HG03460 (cell line): ENCODE data around the gene ATP5F1B.

Experiments used
- ATAC-seq: cut with Tn5 transposase; IDR thresholded peaks from one replicate; pipeline ENCODE4 v1.9.1; 2021; ENCODE audit not compliant: unreplicated experiment

Gene ATP5F1B

DNA sequence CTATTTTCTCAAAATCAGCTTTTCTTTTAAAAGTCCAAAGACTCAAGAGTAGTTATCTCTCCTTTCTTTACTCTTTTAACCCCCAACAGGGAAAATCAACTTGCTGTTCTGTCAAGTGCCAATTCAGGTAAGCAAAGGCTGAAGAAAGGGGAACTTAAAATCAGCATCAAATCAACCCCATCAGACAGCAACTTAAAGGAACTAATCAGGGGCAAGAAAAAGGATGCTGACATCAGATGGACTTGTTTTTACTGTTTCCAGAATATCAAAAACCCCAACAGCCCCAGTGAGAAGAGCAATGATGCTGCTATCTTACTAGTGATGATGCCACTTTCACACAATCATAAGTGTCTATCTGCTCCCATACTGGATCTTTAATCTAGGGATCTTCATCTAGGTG, 19.1 kb downstream of the ATP5F1B start:
- no peak for ATAC-seq

DNA sequence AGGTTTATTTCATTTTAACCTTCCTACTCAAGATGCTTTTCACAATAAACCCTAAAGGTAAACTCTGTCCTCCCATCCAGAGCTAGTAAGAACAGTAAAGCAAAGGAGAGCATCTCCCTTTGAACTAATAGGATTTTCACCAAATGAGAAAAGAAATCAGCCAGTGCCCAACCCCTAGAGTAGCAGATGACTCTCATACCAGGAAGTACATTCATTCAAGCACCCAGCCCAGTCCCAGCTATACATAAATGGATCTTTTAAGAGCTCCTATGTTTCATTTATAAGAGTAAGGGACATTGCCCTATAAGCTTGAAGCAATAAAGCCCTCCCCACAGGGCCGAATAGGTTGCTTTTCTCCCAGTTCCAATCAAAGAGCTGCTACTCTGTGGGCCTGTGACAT, 23.2 kb downstream of the ATP5F1B start:
- ATAC-seq: no peak

DNA sequence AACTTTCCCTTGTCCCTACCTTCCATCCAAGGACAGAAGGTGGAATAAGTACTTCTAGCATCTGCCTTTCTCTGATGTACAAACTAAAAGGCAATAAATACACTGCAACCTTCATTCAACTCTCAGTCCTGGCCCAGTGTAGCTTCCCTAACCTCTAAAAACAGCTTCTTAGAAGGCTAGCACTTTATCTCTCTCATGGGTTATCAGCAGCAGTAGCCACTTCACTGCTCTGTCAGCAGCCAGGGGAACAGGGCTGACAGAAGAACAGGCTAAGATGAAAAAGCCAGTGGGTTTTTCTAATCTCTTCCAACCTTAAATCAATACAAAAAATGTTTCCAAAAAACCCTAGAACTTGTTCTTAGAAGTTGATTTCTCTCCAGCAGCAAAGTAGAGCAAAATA, 28.9 kb downstream of the ATP5F1B start:
- no peak for ATAC-seq

DNA sequence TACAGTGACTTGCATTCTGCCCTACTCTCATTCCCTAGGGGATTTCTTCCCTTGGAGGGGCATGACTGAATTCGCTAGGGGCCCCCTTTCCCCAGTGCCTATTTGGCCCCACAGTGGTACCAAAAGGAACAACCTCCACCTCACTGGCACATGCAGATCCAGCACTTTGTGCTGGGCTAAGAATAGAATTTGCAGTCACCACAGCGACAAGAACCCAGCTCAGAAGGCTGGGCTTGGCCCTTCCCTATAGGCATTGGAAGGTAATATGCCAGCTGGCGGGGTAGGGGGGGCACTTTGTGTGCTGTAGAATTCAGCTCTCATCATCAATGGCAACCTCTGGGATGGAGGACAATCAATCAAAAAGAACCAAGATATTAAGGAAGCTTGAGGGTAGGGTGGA, 29.5 kb downstream of the ATP5F1B start:
- no peak for ATAC-seq

DNA sequence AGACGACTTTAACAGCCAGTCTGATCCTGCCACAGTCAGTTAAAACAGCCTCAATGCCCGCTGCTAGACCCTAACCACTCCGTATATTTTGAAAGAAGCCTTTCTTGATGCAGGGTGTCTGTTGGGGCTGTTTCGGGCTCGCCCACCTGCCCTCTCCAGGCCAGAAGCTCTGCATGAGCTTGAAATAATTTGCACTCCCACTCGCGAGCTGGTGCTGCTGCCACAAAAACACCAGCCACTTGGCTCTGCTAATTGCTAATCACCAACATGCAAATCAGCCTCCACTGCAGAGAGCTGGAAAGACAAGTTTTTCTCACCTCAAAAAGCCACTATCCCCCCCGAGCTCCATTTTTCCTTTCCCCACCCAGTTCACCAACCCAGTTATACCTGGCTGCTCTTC, 31.2 kb downstream of the ATP5F1B start:
- no peak for ATAC-seq

DNA sequence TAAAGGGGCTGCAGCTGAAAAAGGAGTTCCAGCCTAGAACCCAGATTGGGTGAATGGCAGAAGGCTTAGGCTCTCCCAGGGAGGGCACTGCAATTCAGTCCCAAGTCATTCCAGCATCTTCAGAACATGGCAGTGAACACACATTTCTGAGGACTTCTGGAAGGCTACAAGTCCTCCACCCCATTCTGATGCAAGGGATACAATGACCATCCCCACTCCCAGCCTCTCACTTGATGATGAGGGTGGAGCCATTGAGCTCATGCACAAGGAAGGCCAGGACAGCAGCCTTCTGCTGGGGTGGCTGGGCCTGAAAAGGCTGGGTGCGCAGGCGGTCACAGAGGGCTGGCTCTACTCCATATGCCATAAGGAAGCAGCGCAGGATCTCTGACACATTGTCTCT, 41.4 kb downstream of the ATP5F1B start:
- no peak for ATAC-seq

DNA sequence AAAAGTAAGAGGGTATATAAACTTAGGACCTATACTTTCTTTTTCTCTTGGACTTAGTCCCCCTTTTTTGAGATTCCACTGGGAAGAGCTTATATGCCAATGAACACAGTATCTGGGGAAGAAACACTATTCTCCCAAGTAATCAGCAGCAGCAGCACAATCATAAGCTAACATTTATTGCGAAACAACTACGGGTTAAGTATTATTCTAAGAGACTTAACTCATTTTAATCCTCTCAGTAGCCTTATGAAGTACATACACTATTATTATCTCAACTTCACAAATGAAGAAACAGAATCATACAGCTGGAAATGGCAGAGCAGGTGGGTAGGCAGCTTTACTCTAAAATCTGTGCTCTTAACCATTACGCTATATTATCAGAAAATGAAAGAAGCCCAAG, 43.5 kb downstream of the ATP5F1B start:
- no peak for ATAC-seq

DNA sequence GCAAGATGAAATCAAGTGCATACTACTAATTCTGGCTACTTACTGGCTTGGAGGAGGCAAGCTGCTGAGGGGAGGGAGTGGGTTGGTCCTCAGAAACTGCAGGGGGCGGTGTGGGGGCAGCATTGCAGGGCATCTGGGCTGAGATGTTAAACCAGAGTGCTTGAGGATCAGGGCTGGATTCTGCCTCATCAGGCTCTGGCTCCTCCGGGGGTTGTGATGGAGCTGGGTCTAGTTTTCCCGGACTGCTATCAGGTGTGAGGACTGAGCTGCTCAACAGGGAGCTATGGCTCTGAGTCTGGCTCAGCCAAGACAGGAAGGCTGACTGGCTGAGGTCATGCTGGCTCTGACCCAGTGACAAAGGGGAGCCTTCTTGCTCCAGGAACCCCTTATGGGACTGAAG, 44.3 kb downstream of the ATP5F1B start:
- no peak for ATAC-seq

DNA sequence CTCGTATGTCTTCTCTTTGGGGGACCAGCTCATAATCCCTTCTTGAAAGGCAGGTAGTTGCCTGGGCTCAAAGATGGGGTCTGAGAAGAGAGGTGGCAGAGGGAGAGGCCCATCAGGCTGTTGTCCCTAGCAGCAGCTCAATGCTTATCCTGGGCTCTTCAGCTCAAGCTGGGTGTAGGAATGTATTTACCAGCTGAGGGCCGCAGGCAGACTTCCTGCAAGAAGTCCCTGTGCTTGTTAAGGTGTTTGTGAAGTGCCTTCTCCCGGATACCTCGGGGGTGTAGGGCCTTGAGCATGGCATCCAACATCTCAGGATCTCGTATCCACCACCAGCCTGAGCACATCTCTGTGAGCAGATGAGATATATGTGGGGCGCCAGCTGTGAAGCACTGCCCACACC, 45.0 kb downstream of the ATP5F1B start:
- ATAC-seq: no peak

DNA sequence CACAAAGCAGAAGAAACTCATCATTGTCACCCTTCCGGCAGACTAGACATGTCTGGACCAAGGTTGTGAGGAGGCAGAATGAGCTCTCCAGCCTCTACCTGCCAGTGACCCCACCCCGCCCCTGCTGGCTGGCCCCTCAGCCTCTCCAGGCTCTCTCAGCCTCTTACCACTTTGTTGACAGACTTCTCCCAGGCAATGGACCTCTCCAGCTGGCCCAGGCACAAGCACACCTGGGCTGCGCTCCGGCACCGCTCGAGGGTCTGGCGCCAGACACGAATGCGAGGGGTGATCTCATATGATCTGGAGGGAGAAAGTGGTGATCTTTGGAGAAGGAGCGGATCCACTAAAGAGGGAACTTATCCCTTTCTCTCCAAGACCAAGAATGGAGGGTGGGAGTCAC, 46.0 kb downstream of the ATP5F1B start:
- ATAC-seq: no peak

DNA sequence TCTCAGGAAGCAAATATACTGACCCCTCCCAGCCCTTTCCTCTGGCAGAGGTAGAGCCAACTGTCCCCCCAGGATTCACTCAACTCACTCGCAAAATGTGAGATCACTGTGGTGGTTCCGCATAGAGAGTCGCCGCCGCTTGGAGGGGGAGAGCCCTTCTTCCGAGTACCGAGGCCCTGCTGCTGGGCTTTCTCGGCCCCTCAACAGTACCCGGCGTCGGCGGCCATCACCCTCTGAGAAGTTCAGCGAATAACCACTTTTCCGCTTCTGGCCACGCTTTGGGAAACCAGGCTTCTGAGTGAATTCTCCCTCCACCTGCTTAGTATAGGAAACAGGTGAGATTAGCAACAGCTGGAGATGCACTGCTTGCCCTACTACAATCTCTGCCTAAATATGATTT, 46.7 kb downstream of the ATP5F1B start:
- ATAC-seq: no peak

DNA sequence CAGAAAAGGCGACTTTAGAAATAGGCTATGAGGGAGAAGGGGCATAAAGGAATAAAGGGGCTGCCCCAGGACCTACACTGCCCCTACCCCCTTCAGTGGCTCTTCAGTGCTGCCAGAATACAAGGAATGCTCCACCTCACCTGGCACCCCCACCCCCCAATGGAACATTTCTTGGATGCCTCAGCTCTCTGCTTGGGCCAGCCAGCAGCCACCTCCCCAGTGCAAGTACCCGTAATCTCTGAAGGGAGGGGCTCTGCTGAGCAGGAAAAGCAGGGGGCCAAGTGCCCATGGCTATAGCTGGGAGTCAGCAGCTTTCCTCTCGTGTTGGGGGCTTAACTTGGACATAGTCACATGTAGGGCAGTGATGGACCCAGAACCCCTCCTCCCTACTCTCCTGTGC, 49.0 kb downstream of the ATP5F1B start:
- no peak for ATAC-seq

DNA sequence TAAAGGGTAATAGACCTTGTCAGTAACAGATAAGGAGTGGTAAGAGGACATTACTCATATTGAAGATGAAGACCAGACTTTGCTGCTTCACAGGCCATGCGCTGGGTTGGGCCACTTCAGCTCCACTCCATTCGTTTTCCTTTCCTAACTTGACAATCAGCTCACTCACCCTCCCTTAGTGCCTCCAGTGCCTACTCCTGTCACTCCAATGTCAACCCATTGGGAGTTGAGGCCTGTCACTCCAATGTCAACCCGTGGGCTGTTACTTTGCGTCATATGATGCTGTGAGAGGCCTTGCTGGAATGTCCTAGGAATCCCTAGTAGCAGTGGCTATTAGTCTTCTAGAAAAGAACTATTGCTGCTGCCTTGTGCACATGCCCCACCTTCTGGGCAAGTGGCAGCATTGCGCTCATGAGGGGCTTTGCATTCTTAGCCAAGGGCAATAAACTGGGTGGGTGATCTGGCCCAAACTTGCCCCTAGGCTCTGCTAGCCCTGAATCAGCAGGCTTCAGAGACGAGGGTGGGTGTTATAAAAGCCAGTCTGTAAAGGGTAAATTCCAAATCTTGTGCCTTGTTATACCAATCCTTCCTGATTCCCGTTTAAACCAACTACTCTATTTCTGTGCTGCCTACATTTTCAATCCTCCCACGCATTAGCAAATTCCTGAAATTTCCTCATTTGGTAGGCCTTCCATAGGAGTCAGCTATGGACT, 51.7 kb downstream of the ATP5F1B start:
- no peak for ATAC-seq

DNA sequence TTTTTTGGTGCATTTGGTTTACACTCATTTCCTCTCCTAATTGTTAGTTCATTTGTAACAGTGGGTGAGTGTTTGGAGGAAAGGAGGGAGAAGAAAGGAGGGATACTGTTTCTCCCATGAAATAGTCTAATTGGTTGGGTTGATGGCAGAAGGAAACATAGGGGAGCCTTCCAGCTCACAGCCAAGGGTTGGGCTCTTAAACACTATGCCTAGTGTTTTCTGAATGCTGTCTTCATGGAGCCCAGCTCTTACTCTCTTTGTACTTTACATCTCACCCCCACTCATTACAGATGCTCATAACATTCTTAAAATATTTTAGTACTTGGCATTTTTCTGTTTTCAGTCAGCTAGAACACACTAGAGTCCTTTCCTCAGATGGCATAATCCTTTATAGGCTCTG, 53.8 kb downstream of the ATP5F1B start:
- no peak for ATAC-seq

DNA sequence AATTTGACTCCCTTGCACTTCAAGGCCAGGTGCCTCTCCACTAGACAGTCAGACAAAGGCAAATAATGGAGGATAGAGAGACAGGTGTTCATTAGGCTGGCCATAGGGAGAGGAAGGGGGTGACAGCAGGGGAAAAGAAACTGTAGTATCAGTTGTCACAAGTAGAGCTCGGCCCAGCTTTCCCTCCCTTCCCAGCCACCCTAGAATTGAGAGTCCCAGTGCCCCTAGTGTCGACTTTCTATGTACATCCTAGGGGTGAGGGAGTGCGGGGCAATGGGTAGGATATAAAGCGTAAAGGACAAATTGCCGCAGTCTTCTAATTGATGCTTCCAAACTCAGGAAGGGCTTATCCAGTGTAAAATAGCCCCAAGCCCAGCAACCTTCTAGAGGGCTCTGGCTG, 54.7 kb downstream of the ATP5F1B start:
- ATAC-seq: no peak

DNA sequence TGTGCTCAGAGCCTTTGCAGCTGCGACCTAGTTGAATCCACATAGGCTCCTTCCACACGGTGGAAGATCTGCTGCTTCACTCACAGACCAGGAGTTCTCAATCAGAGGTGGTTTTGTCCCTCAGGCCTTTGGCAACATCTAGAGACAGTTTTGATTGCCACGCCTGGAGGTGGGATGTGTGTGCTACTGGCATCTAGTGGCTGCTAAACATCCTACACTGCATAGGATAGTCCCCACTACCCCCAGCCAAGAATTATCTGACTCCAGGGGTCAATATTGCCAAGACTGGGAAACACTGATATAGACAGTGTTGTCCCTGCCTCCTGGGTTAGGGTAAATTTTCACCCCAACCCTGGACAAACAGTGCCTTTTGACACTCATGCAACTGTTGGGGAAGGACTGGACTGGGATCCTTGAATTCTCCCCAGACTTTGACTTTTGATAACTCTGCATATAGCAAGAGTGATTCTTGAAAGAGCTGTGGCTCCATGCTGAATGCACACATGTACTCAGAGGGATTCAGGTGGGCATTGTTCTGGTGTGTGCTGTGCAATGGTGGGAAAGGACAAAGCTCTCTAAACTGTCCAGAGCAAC, 55.5 kb downstream of the ATP5F1B start:
- no peak for ATAC-seq

DNA sequence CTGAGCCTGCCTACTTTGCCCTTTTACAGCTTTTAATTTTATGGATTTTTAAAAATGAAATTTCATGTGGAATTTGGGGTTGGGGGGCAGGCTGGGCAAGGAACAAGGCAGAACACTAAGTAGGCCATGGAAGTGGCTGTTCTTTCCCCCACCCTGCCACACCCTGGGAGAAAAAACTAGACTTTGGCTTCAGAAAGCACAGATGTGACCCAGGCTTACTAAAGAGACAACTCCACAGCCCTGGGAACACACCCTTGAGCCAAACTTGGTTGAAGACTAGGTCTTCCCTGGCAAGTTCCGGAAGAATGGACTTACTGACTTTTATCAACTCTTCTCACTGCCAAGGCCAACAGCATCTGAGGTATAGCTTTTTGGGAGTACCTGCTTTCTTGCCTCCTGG, 56.0 kb downstream of the ATP5F1B start:
- no peak for ATAC-seq
